ENCODE measurements around the gene RHOF. TPM values are rescaled to one million over a fixed set of nuclear protein-coding genes. Genes with fewer than 3 reads are reported as not detected.
"Not testable (repeated sequence)": the region's sequence is repeated elsewhere in the genome, so short reads cannot be mapped to it uniquely, and the experiment has no call there.

Gene RHOF
- polyA plus RNA-seq, 4 donors, result 4.9 to 14.7 (median 9.5) TPM

- no peak for DNase-seq (ENCODE audit: low read depth in 4 of 4, low spot score in 3 of 4)
Observed at GRCh38 chr12:121776190-121777098, 17.0 kb downstream of the RHOF start.

- no peak for DNase-seq (ENCODE audit: low read depth in 4 of 4, low spot score in 3 of 4)
Observed at GRCh38 chr12:121775501-121775900, 18.0 kb downstream of the RHOF start.

- DNase-seq (ENCODE audit: low read depth in 4 of 4, low spot score in 3 of 4), result no peak
Observed at GRCh38 chr12:121774968-121775474, 18.5 kb downstream of the RHOF start.

GRCh38 chr12:121773011-121773777, 20.3 kb downstream of the RHOF start:
- DNase-seq (ENCODE audit: low read depth in 4 of 4, low spot score in 3 of 4), result no peak

GRCh38 chr12:121770813-121771625, 22.5 kb downstream of the RHOF start:
- no peak for DNase-seq (ENCODE audit: low read depth in 4 of 4, low spot score in 3 of 4)

GRCh38 chr12:121770388-121770787, 23.1 kb downstream of the RHOF start:
- no peak for DNase-seq (ENCODE audit: low read depth in 4 of 4, low spot score in 3 of 4)

GRCh38 chr12:121769831-121770301, 23.6 kb downstream of the RHOF start:
- no peak for DNase-seq (ENCODE audit: low read depth in 4 of 4, low spot score in 3 of 4)

GRCh38 chr12:121769297-121769830, 24.1 kb downstream of the RHOF start:
- no peak for DNase-seq (ENCODE audit: low read depth in 4 of 4, low spot score in 3 of 4)

- DNase-seq (ENCODE audit: low read depth in 4 of 4, low spot score in 3 of 4), result no peak
Observed at GRCh38 chr12:121767525-121768016, 25.9 kb downstream of the RHOF start.

- DNase-seq (ENCODE audit: low read depth in 4 of 4, low spot score in 3 of 4), result no peak
Observed at GRCh38 chr12:121766290-121767039, 27.0 kb downstream of the RHOF start.

GRCh38 chr12:121765573-121765972, 27.9 kb downstream of the RHOF start:
- DNase-seq (ENCODE audit: low read depth in 4 of 4, low spot score in 3 of 4), result no peak

- DNase-seq (ENCODE audit: low read depth in 4 of 4, low spot score in 3 of 4), result no peak
Observed at GRCh38 chr12:121764808-121765207, 28.7 kb downstream of the RHOF start.

- DNase-seq (ENCODE audit: low read depth in 4 of 4, low spot score in 3 of 4), result no peak
Observed at GRCh38 chr12:121762269-121762668, 31.2 kb downstream of the RHOF start.

GRCh38 chr12:121758536-121758935, 35.0 kb downstream of the RHOF start:
- DNase-seq (ENCODE audit: low read depth in 4 of 4, low spot score in 3 of 4), result not testable (repeated sequence)

- no peak for DNase-seq (ENCODE audit: low read depth in 4 of 4, low spot score in 3 of 4)
Observed at GRCh38 chr12:121755591-121755990, 37.9 kb downstream of the RHOF start.

- DNase-seq (ENCODE audit: low read depth in 4 of 4, low spot score in 3 of 4), result no peak
Observed at GRCh38 chr12:121754836-121755235, 38.7 kb downstream of the RHOF start.

- no peak for DNase-seq (ENCODE audit: low read depth in 4 of 4, low spot score in 3 of 4)
Observed at GRCh38 chr12:121753844-121754264, 39.6 kb downstream of the RHOF start.

GRCh38 chr12:121751749-121752351, 41.6 kb downstream of the RHOF start:
- no peak for DNase-seq (ENCODE audit: low read depth in 4 of 4, low spot score in 3 of 4)

GRCh38 chr12:121751034-121751433, 42.5 kb downstream of the RHOF start:
- DNase-seq (ENCODE audit: low read depth in 4 of 4, low spot score in 3 of 4), result no peak
